Activated CD8-positive, alpha-beta memory T cell treated with anti-CD3 and anti-CD28 coated beads, Interleukin-2, amount 50 U/mL, for 24 hours (primary cell): ENCODE measurements around the gene LSS.
"Not testable (repeated sequence)": the region's sequence is repeated elsewhere in the genome, so short reads cannot be mapped to it uniquely, and the experiment has no call there.

Experiments used
- DNase-seq: peaks from one replicate; pipeline ENCODE4 v3.0.0-alpha.2; 2020; ENCODE audit errors: extremely low read depth

Gene LSS

DNA sequence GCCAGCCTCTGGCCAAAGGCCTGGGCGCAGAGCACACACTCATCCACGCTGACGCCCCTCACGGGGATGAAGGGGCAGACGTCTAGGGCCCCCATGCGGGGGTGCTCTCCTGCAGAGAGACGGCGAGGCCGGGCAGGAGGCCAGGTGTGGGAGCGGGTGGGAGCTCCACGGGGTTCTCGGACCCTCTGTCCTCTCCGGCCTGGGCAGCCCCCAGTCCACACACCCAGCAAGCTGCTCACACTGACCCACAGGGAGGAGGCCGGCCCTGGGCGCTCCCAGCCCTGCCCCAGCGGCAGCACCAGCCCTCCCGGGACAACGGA is 75.7 kb downstream of the LSS start:
- no peak for DNase-seq

DNA sequence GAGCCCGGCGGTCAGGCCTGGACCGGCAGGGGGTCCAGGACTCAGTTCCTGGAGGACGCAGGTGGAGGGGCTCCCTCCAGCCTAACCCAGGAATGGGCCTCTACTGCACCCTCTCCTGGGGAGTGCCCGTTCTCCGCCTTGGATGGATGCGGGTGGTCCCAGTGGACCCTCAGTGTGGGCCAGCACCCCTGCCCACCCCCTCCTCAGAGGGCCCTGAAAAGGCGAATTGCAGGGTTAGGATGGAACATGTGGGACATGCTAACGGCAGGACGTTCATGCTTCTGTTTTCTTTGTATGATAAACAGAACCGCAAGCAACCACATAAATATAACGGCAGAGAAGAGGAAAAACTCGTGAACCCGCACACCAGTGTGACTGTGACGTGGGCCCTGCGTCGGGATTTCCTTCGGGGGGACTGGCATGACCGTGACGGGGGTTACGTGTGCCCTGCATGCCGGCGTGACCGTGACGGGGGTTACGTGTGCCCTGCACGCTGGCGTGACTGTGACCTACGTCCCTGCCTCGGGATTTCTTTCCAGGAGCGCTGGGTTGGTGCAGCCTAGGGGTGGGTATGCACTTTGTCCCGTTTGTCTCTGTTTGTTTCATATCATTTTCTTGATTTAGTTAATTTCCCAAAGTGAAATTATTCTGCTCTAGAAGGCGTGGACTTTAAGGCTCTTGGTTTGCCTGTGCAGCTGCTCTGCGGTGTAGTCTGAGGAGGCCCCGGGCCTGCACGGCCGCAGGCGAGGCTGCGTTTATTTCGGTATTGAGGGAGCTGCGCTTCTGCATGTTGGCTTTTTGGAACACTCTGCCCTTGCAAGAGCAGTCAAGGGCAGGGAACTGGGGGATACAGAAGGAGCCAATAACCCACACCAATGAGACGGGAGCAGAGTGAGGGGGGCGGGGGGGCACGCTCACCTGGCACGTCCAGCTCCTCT is 76.3 kb downstream of the LSS start:
- no peak for DNase-seq

DNA sequence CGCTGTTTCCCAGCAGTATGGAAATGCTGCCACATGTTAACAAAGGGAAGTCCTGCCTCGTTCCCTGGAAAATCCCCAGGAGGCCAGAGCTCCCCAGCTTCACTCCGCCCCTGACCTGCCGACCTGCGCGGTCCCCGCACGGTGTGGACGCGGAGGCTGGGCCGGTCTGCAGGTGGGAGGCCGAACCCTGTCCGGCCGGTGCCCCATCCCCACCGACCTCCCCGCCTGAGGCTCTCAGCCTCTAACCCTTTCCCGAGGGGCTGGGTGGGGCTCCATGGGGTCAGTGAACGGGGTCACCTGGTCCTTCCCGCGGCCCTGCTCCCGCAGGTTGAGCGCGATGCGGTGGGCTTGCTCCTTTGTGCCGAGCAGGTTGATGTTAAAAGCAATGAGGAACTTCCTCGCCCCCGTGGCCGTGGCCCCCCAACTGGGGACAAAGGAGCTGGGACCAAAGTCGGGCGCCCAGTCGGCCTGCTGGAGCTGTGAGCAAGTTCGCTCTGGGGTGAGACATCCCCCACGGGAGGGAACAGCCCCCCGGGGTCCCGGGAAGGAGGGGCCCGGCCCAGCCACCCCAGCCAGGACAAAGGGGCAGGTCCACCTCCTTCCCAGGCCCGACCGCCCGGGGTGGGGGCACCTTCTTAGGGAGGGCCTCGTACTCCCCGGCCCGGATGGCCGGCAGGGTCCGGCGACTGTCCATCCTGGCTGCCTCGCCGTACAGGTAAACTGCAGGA is 77.1 kb downstream of the LSS start:
- DNase-seq: no peak

DNA sequence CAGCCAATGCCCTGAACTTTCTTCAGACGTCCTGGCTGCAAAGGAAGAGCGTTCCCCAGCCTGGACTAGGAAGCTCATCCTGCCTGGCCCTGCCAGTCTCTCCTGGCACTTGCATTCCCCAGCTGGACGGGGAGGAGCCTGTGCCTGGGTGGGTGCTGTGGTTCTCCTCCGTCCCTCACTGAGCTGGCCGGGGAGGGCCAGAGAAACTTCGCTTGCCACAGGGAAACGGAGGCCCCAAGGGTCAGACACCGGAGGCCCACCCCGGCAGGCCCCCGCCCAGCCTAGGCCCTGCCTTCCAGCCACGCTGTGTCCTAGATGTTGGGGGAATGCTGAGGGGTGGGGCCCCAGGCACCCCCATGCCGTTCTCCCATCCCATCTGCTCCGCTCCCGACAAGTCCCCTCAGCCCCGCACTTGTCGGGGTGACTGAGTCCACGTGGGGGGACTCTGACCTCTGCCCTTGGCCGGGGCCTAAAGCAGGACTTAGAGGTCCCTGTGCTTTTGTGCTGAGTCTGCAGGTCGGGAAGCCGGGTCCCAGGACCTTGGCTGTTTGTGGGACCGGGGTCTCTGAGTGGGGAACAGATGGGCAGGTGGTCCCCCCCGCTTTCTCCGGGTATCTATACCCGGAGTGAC is 78.0 kb downstream of the LSS start:
- DNase-seq: no peak

DNA sequence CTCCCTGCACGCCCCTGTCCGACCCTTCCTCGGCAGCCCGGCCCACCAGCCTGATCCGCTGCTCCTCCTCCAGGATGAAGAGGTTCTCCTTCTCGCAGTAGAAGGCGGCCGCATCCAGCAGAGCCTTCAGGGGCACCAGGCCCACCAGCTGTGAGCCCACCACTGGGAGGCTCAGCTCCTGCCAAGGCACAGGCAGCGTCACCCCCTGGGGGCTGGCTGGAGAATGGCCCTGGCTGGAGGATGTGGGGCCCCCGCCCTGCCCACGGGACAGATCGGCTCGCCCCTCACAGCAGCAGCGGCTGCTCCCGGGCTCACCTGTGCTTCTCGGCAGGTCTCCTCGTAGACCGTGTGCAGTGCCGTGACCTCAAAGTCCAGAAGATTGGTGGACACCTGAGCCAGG is 78.5 kb downstream of the LSS start:
- DNase-seq: no peak

DNA sequence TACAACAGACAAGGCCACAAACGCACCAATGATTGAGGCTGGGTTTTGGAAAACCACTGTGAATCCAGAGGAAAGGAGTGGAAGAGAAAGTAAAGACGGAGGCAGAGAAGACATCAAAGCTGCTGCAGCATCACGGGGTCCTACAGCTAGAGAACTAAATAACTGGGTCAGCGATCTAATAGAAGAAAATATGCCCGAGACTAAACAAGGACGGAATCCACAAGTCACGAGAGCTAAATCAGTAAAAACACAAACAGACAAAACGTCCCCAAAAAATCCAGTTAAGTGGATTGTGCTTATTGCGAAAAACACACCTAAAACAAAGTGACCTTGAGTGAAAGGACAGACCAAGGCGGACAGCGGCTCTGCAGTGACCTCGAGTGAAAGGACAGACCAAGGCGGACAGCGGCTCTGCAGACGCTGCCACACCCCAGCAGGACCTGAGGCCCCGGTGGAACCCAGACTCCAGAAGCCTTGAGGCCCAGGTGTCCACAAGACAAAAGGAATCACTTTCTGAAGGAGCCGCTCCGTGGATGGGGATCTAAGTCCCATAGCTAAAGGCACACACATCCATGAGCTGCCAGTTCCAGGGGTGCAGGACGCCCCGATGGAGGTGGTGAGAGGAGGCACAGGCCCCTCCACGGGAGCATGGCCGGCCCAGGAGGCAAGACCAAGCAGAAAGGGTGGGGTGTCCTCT is 79.2 kb downstream of the LSS start:
- DNase-seq: no peak

DNA sequence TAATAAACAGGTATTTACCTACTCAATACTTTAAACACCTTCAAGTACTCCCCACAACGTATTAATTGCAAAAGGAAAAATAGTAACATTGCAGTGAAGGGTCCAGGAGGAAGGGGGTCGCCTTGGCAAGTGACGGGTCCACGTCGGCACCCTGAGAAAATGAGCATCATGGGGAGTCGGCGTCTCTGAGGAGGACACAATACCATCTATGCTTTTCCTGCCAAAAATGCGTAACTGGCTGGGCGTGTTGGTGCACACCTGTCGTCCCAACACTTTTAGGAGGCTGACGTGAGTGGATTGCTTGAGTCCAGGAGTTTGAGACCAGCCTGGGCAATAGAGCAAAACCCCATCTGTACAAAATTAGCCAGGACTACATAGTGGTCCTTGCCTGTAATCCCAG is 80.5 kb downstream of the LSS start:
- DNase-seq: no peak

DNA sequence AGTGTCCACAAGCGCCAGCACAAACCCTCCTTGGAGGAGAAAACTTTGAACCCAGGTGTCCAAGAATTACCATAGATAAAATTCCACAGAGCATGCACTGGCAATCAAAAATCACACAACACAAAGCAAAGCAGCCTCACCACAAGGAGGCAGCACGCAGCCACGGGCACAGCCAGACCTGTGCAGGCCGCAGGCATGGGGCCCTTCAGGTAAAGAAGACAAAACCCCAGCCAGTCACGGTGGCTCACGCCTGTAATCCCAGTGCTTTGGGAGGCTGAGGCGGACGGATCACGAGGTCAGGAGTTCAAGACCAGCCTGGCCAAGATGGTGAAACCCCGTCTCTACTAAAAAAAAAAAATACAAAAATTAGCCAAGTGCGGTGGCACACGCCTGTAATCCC is 81.1 kb downstream of the LSS start:
- not testable (repeated sequence) for DNase-seq

DNA sequence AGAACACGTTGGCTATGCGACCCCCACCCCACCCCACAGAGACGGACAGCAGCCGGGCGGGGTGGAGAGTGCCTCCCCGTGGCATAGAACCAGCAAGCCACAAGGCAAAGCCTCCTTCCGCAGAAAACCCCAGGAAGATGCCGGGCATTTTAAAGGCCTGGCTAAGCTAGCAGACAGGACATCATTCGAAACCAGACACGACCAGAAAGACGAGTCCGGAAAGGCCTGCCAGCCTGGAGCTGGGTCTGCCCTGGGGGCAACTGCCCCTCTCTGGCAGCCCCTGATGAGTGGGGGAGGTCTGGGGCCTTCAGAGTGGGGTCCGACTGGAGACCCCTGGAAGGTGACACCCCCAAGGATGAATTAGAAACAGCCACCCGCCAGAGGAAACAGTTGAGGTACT is 81.7 kb downstream of the LSS start:
- no peak for DNase-seq

DNA sequence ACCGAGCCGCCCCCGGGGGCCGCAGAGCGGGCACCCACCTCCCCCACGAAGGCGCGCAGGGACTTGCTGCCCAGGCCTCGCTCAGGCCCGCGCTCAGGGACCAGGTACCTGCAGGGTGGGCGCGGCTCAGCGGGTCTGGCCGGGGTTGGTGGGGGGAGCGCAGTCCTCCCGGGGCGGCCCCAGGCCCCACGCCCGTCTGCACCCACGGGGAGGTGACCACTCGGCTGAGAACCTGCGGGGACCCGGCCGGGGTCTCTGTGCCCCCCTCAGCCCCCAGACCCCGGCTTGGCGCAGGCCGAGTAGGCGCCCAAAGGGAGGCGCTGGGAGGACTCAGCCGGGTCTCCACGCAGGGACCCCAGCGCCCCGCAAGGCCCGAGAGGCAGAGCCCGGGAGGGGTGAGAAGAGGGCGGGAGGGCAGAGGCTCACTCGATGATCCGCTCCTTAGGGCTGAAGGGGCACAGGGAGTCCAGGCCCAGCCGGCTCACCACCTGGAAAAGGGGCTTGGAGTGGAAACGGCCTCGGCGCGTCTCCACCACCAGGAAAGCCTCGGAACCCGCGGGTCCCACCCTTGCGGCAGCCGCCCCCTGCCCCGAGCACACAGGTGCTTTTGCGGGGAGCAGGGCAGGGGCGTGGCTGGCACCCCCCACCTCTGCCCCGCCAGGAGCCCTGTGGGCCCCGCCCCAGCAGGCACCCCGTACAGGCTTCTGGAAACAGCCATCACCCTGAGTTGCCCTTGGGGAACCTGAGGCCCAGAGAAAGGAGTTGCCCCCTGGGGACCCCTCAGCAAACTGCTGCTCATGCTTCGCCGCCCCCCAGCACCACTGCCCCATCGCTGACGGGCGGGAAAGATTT is 82.5 kb downstream of the LSS start:
- DNase-seq: no peak

DNA sequence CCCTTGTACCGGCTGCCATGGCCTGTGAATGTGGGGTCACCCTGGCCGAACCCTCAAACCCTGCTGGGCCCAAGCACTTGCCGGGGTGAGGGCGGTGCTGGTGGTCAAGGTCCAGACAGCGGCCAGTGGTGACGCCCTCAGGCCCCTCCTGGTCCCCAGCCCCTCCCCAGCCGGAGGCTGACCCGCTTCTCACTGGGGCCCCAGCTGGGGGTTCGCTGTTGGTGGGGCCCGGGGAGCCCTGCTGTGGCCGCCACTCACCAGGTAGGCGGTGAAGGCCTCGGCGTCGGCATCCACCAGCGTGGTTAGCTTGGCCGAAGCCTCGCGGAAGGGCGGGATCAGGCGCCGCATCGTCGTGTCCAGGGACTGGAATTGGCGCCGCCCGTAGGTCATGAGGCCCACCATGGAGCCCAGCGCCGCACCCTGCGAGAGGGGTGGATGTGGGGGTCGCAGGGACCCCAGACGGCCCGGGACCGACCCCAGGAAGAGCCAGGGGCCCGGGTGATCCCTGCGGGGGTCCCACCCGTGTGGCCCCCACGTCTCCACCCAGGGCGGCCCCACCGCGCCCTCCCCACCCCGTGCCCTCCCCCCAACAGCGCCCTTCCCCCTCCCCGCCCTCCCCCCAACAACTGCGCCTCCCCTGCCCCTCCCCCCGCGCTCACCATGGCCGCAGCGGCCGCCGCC is 83.3 kb downstream of the LSS start:
- no peak for DNase-seq

DNA sequence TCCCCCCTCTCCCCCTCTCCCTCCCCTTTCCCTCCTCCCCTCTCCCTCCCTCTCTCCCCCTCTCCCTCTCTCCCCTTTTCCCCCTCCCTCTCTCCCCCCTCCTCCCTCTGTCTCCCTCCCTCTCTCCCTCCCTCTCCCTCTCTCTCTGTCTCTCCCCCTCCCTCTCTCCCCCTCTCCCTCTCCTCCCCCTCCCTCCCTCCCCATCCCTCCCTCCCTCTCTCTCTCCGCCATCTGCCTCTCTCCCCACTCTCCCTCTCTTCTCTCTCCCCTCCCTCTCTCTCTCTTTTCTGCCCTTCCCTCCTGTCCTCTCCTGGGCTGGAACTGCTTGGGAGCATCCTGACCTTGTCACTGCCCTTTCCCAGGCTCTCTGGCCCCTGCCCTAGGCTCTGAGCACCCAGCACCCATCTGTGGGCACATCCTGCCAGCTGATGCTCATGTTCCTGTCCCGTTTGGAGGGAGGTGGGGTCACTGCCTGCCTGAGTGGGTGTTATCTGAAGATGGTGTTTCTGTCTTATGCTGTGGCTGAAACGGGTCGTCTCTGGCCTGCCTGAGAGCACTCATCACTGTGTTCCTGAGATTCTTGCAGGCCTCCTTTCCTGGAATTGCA is 84.0 kb downstream of the LSS start:
- DNase-seq: no peak

DNA sequence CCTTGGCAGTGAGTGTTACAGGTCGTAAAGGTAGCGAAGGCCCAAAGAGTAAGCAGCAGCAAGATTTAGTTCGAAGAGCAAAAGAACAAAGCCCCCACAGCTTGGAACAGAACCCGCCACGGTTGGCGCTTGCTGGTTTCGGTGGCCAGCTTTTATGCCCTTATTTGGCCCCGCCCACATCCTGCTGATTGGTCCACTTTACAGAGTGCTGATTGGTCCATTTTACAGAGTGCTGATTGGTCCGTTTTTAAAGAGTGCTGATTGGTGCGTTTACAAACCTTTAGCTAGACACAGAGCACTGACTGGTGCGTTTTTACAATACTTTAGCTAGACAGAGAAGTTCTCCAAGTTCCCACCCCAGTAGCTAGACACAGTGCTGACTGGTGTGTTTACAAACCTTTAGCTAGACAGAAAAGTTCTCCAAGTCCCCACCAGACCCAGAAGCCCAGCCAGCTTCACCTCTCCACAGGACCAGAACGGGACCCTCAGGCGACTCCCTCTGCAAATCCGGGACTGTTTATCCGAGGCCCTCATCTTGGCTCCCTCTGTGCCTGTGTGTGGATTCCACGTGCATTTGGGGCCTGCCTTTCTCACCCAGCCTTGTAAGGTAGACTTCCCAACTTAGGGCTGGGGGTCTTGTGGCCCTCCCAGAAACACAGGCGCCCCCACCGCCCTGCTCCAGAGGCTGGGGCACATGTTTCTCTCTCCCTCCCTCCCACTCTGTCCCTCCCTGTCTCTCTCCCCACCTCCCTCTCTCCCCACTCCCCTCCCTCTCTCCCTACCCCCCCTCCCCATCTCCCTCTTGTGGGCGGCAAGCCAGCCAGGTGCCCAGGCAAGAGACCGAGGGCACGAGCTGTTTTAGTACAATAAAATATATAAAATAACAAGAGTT is 85.7 kb downstream of the LSS start:
- no peak for DNase-seq

DNA sequence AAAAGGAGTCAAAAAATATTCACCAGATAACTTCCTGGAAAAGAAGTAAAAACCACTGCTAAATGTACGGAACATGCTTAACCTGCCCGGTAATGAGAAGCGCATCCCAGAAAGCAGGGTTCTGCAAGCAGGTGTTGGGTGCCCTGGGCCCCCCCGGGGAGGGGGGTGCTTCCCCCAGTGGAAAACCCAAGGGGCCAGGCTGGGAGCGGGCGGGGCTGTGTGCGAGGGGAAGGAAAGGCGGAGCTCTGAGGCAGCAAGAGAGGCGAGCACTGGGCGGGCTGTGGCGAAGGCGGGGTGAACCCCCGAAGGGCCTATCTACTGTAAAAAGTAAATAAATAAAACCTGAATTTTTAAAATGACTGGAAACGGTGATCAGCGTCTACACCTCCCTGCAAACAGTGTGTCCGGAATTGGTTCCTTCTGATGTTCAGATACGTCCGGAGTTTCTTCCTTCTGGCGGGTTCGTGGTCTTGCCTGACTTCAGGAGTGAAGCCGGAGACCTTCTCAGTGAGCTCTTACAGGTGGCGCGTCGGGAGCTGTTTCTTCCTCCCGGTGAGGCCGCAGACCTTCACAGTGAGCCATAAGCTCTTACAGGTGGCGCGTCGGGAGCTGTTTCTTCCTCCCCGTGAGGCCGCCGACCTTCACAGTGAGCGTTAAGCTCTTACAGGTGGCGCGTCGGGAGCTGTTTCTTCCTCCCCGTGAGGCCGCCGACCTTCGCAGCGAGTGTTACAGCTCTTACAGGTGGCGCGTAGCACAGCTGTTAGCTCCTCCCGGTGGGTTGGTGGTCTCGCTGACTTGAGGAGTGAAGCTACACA is 86.6 kb downstream of the LSS start:
- DNase-seq: no peak

DNA sequence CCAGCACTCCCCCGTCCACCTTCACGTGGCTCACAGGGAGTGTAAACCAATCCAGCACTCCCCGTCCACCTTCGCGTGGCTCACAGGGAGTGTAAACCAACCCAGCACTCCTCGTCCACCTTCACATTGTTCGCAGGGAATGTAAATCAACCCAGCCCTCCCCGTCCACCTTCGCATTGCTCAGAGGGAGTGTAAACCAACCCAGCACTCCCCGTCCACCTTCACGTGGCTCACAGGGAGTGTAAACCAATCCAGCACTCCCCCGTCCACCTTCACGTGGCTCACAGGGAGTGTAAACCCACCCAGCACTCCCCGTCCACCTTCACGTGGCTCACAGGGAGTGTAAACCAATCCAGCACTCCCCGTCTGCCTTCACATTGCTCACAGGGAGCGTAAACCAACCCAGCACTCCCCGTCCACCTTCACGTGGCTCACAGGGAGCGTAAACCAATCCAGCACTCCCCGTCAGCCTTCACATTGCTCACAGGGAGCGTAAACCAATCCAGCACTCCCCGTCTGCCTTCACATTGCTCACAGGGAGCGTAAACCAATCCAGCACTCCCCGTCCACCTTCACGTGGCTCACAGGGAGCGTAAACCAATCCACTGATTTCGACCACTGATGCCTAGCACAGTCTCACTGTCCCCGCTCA is 88.1 kb downstream of the LSS start:
- DNase-seq: not testable (repeated sequence)

DNA sequence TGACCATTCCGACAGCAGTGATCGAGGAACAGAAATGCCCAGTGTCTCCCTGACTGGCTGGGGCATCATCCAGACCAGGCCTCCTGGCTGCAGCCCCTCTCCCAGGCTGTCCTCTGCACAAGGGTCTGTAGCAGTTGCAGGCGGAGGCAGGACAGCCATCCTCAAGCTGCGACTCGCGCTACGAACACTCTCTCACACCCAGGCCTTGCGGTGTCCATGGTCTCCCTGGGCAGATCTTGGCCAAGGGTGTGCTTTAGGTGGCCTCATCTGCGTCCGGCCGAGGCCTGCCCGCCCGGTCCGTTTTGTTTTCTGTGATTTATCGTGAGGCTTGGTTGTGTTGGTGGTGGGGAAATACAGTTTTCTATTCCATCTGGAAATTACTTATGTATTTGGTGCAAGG is 88.9 kb downstream of the LSS start:
- DNase-seq: no peak

DNA sequence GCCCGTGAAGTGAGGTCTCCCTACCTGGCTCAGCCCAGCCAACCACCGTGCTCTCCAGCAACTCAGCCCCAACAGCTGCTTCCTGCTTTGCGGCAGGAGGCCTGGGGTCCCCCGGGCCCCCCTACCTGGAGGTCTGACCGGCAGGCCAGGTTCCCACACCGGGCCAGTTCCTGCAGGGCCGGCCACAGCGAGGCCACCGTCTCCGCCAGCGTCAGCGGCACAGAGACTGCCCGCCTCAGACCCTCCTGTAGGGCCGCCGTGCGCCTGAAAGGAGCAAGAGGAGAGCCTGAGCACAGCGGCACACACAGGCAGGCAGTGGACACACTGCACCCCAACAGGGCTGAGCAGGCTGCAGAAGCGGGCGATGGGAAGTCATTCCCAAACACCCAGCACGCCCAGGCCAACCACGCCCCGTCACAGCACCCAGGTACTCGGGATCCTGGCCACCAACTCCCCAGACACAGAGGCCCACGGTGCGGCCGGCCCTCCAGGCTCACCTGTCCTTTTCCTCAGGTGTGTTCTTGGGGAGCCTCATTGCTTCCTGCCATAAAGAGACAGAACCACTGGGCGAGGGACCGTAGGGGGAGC is 90.1 kb downstream of the LSS start:
- DNase-seq: no peak
